ENCODE data around the gene RABIF.
"Not testable (repeated sequence)": the region's sequence is repeated elsewhere in the genome, so short reads cannot be mapped to it uniquely, and the experiment has no call there.

The RABIF gene

GRCh38 chr1:202888531-202889360 lies at the start of gene RABIF:
Gene RABIF (minus strand): TSS chr1:202889149. CDS start chr1:202889098, 51 bp downstream.
- DNase-seq: peak; percentile 93

- DNase-seq: no peak
These were observed 49.5 kb upstream of the RABIF start for GRCh38 chr1:202938287-202938925.

DNA sequence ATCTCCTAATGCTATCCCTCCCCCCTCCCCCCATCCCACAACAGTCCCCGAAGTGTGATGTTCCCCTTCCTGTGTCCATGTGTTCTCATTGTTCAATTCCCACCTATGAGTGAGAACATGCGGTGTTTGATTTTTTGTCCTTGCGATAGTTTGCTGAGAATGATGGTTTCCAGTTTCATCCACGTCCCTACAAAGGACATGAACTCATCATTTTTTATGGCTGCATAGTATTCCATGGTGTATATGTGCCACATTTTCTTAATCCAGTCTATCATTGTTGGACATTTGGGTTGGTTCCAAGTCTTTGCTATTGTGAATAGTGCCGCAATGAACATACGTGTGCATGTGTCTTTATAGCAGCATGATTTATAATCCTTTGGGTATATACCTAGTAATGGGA lies 47.5 kb upstream of the RABIF start:
- DNase-seq: not testable (repeated sequence)

GRCh38 chr1:202935844-202936243 lies 46.9 kb upstream of the RABIF start:
- no peak for DNase-seq

GRCh38 chr1:202934755-202935154 lies 45.8 kb upstream of the RABIF start:
- no peak for DNase-seq

DNA sequence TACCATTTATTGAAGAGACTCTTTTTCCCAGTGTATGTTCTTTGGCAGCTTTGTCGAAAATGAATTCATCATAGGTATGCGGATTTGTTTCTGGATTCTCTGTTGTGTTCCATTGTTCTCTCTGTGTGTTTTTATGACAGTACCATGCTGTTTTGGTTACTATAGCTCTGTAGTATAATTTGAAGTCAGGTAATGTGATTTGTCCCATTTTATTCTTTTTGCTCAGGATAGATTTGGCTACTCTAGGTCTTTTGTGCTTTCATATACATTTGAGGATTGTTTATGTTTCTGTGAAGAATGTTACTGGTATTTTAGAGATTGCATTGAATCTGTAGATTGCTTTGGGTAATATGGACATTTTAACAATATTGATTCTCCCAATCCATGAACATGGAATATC lies 43.5 kb upstream of the RABIF start:
- no peak for DNase-seq

DNA sequence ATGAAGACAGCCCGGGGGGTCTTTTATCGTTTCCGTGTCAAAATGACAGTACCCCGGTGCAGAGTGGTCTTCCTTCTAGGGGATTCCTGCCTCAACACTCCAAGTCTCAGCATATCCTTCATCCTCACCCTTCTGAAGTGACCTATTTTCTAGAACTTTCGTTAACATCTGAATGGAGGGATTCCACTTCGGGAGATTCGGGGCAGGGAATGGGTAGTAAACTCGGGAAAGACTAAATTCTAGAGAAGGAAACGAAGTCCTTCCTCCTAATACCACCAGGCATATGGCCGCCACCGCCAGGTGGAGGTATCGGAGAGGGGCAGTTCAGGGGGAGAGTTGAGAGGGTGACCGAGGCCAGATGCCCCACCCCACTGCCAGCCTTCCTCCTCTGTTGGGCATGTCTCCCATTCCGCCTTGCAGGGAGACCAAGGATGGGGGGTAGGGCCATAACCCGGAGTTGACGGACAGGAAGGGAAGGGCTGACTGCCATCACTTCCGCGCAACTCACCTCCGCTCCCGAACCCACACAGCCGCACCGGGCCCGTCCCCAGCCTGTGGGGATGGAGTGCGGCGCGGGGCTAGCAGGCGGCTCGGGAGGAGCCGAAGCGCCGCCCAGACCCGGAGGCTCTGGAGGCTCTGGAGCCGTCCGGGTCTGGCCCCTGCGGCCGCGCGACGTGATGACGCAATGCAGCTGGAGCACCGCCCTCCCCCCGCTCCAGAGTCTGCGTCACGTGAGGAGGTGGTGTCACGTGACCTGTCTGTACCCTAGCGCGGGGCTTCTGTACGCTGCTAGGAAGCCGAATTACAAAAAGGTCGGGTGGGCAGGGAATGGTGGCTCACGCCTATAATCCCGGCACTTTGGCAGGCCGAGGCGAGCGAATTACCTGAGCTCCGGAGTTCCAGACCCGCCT lies 37.9 kb upstream of the RABIF start, which contains the start of gene KLHL12:
Gene KLHL12 (minus strand): TSS at position 654 of the 911 bp plus-strand sequence. CDS start 2,072 bp downstream, outside the sequence.
- DNase-seq: peak; percentile 96

DNA sequence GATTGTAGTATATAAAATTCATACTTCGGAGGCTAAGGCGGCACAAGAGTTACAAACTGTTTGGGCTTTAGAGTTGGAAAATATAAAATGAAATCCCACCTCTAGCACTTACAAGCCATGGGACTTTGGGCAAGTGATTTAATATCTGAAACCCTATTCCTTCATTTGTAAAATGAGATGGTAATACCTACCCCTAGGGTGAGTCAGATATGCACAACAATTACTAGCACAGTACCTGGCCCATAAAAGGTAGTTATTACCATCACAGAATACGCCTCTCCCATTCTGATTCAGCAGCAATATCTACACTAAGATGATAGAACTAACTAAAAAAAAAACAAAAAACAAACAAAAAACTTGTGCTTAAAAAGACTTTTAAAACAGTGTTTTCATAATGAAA lies 34.6 kb upstream of the RABIF start:
- DNase-seq: no peak

- DNase-seq: no peak
These were observed 30.7 kb upstream of the RABIF start for GRCh38 chr1:202919615-202920014.

DNA sequence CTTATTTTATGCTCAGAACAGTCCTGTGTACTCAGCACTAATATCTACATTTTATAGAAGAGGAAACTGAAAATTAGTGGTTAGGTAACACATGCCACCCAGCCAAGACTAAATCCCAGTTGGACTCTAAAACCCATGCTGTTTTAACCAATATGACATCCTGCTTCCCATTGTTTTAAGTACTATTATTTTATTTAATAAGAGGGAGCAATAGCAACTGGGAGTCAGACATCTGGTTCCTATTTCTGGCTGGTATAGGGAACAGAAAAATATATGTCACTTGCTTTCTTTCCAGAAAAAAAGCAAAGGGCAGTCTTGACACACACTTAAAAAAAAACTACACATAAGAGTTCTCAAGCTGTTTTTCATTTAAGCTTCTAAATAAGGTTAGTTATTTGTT lies 26.2 kb upstream of the RABIF start:
- no peak for DNase-seq

- not testable (repeated sequence) for DNase-seq
These were observed 23.5 kb upstream of the RABIF start for GRCh38 chr1:202912476-202912875.

GRCh38 chr1:202909494-202909893 lies 20.5 kb upstream of the RABIF start:
- no peak for DNase-seq

DNA sequence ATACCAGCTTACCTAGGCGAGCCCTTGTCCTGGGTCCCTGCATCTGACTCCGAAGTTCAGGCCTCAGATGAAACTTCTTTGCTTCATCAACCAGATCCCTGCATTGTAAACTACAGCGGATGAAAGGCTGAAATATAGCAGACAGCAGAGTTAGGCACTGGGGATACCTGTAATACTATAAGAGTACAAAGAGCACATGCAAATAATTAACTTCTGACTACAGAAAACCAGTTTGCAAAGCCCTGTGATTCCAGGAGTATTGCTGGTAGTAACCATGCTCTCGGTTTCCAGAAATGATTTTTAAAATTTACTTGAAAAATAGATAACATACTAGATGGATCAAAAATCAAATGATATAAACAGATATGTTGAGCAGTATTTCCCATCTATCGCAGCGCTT lies 20.0 kb upstream of the RABIF start:
- DNase-seq: no peak

DNA sequence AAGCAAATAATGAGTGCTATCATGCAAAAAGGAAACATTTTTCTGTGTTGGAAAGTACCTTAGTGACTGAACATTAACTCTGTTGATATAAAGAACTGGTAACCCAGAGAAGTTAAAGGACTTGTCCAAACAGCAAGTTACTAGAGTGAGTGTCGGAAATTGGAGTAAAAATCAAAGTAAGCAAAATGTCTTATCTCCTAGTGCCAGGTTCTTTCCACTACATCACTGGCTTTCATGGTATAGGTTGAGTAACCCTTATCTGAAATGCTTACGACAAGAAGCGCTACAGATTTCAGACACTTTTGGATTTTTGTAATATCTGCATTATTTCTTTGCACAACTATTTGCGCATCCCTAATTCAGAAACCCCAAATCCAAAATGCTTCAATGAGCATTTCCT lies 16.4 kb upstream of the RABIF start:
- no peak for DNase-seq

DNA sequence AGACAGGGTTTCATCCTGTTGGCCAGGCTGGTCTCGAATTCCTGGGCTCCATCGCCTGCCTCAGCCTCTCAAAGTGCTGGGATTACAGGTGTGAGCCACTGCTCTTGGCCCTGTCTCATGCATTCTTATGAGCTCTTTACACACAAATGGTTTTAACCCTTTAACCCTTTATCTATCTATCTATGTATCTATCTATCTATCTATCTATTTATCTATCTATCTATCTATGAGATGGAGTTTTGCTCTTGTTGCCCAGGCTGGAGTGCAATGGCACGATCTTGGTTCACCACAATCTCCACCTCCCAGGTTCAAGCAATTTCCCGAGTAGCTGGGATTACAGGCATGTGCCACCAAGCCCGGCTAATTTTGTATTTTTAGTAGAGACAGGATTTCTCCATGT lies 14.9 kb upstream of the RABIF start:
- not testable (repeated sequence) for DNase-seq

GRCh38 chr1:202901555-202901954 lies 12.6 kb upstream of the RABIF start:
- DNase-seq: no peak

- no peak for DNase-seq
These were observed 3.6 kb upstream of the RABIF start for GRCh38 chr1:202892501-202892900.

DNA sequence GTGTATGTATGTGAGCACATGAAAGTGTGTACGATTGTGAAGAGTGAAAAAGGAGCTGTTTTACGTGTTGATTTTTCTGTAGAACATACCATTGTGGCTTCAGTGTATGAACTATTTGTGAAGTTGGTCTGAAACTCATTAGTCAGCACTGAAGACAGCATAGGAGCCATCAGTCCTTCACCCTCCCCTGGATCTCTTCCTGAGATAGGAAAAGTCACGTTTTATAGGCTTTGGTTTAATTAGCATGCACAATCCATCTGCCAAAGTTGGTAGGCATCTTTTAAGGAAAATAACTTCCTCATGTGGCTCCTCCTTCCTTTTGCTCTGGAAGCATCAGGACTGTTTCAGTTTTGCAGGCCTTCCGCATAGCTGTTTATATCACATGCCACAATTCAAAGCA lies 1.4 kb upstream of the RABIF start:
- no peak for DNase-seq

- peak; percentile 17 for DNase-seq
These were observed 773 bp downstream of the RABIF start for GRCh38 chr1:202888221-202888530.

DNA sequence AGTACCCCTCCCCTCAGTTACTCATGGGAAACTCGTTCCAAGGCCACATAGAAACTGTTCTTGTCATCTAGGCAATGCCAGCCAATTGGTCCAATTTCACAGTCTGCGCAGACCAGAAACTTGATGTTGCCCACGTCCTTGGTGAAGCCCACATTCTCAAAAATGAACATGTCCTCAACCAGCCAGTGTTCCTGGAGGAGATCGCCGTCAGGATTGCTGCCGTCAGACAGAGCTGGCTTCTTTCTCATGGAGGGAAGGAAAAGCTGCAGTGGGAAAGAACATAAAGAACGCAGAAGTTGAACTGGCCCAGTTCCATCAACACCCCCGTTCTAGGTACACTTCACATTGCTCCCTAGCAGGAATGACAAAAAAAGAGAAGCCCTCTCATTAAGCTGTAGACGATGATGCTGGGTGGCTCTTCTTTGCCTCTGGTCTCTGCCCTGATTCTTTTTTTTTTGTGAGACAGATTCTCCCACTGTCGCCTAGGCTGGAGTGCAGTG lies 7.9 kb downstream of the RABIF start:
- DNase-seq: no peak

DNA sequence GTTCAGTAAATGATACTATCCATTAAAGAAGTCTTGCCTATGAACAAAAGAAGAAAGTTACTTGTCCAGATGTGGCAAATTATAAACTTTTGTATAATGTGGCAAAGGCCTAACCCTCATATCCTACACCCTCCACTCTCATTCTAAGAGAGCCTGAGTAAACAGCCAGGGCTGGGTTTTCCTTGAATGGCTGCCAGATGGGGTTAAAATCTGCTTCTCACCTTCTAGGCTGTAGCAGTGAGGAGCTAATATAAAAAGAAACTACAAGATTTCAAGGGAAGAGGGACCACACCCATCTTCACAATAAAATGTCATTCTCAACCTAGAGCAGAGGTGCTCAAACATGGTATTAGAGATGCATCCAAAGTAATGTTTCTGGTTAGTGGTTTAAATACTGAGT lies 8.9 kb downstream of the RABIF start:
- DNase-seq: no peak

DNA sequence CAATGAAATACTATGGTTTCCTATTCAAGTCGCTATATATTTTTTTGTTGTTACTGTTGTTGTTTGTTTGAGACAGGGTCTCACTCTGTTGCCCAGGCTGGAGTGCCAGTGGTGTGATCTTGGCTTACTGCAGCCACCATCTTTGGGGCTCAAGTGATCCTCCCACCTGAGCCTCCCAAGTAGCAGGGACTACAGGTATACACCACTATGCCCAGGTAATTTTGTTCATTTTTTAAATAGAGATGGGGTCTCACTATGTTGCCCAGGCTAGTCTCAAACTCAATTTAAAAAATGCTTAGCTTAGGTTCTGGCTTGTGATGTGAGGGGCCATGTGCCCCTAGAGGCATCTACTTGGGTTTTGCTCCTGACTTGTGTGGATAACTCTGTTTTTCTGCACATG lies 9.8 kb downstream of the RABIF start:
- DNase-seq: no peak

GRCh38 chr1:202873026-202873425 lies 15.9 kb downstream of the RABIF start:
- no peak for DNase-seq

Data from fibroblast of upper back skin (primary cell).